OCI-LY1 (cell line): ENCODE results near the gene RC3H1.

Source experiments
- H2AFZ ChIP-seq: fragments of 200-600 bp; sonication (generic), shearing (Covaris generic); 2 replicates; pipeline ENCODE4 v1.6.0; 2014; ENCODE audit warnings: antibody characterized with exemption, mild to moderate bottlenecking, low read length
- H3F3A ChIP-seq: fragments of 200-600 bp; sonication (generic), shearing (Covaris generic); 2 replicates; pipeline ENCODE4 v1.6.0; 2014; ENCODE audit warnings: mild to moderate bottlenecking, antibody characterized with exemption, low read length, moderate library complexity; ENCODE audit not compliant: insufficient read depth
- H3K27ac ChIP-seq: fragments of 200-600 bp; sonication (generic); 2 replicates; pipeline ENCODE4 v1.5.1; 2014; ENCODE audit warnings: low read length, mixed run types, mild to moderate bottlenecking, low read depth; ENCODE audit not compliant: poor library complexity, severe bottlenecking
- H3K27me3 ChIP-seq: fragments of 200-600 bp; sonication (generic); 2 replicates; pipeline ENCODE4 v1.6.0; 2014; ENCODE audit warnings: antibody characterized with exemption, mild to moderate bottlenecking, low read length, moderate library complexity; ENCODE audit not compliant: insufficient read depth
- H3K36me3 ChIP-seq: fragments of 200-600 bp; sonication (generic); 2 replicates; pipeline ENCODE4 v1.6.1; 2014; ENCODE audit warnings: mild to moderate bottlenecking, antibody characterized with exemption, low read length, moderate library complexity, mixed read lengths; ENCODE audit not compliant: insufficient read depth
- H3K4me1 ChIP-seq: fragments of 200-600 bp; sonication (generic); 2 replicates; pipeline ENCODE4 v1.5.1; 2014; ENCODE audit warnings: mild to moderate bottlenecking, low read length, moderate library complexity; ENCODE audit not compliant: insufficient read depth, severe bottlenecking
- H3K4me2 ChIP-seq: fragments of 200-600 bp; sonication (generic), shearing (Covaris generic); 2 replicates; pipeline ENCODE4 v1.6.1; 2014; ENCODE audit warnings: low read length
- H3K4me3 ChIP-seq: fragments of 200-600 bp; sonication (generic); 2 replicates; pipeline ENCODE4 v1.5.1; 2014; ENCODE audit warnings: low read length, low read depth, mild to moderate bottlenecking, mixed read lengths; ENCODE audit not compliant: poor library complexity, severe bottlenecking
- H3K79me2 ChIP-seq: fragments of 200-600 bp; shearing (Covaris generic); 2 replicates; pipeline ENCODE4 v1.6.1; 2016; ENCODE audit warnings: mixed run types, low read length, mixed read lengths; ENCODE audit not compliant: insufficient read depth
- H3K9ac ChIP-seq: fragments of 200-600 bp; sonication (generic), shearing (Covaris generic); 2 replicates; pipeline ENCODE4 v1.6.1; 2014; ENCODE audit warnings: mild to moderate bottlenecking, low read length, mixed read lengths
- H3K9me2 ChIP-seq: fragments of 200-600 bp; sonication (generic), shearing (Covaris generic); 2 replicates; pipeline ENCODE4 v1.6.1; 2014; ENCODE audit warnings: low read depth, mild to moderate bottlenecking, low read length, mixed read lengths
- H3K9me3 ChIP-seq: fragments of 200-600 bp; shearing (Covaris generic); 2 replicates; pipeline ENCODE4 v1.6.1; 2014; ENCODE audit warnings: low read length, mixed read lengths
- H4K20me1 ChIP-seq: fragments of 200-600 bp; sonication (generic), shearing (Covaris generic); 2 replicates; pipeline ENCODE4 v1.6.0; 2016; ENCODE audit warnings: mild to moderate bottlenecking, low read length; ENCODE audit not compliant: insufficient read depth
- EZH2 ChIP-seq: fragments of 200-600 bp; sonication (generic), shearing (Covaris generic); IDR thresholded peaks from 2 replicates; pipeline ENCODE4 v1.8.0; 2017; ENCODE audit warnings: borderline replicate concordance, mixed run types, mild to moderate bottlenecking, antibody characterized with exemption, low read length, moderate library complexity, mixed read lengths
- TF ChIP-seq, protein P1 (sequence below): fragments of 200-600 bp; sonication (generic), shearing (Covaris generic); IDR thresholded peaks from 2 replicates; pipeline ENCODE4 v1.5.1; 2017; ENCODE audit warnings: mild to moderate bottlenecking, antibody characterized with exemption, low read length, moderate library complexity, mixed read lengths

The RC3H1 gene

DNA sequence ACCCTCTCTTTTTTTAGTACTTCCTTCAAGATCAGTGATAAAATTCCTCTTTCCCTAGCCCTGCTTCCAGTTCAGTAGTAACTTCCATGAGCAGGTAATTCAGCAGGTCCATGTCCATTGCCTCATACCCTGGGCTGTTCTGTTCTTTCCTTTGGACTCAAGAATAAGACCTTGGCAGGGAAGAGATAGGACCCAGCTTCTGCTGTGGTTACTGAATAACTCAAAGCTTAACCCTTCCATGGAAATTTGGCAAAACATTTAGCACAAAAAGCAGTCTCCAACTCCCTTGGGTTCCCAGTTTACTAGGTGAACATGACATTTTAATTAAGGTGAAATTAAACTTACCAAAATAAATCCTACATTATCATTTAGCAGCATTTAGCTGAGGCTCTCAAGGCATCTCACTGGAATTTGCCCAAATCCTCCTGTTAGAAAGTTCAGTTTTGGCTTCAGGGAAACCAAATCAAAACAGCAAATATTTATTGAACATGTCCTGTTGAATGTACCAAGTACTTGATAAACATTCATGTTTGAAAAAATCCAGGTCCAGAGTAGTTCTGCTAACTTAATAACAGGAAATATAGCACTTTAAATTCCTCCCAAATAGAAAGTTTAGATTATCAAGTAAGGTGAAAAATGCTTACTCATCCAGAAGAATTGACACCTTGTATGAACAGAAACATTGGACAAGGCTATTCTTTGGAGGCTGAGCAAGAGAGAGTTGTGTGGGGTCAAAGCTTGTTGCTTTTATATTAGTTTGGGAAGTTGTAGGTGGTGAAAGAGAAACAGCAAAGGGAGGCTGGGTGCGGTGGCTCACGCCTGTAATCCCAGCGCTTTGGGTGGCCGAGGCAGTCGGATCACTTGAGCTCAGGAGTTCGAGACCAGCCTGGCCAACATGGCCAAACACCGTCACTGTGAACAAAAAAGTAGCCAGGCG is 96.6 kb downstream of the RC3H1 start:
- H3K9ac ChIP-seq = no peak overlapping the region

DNA sequence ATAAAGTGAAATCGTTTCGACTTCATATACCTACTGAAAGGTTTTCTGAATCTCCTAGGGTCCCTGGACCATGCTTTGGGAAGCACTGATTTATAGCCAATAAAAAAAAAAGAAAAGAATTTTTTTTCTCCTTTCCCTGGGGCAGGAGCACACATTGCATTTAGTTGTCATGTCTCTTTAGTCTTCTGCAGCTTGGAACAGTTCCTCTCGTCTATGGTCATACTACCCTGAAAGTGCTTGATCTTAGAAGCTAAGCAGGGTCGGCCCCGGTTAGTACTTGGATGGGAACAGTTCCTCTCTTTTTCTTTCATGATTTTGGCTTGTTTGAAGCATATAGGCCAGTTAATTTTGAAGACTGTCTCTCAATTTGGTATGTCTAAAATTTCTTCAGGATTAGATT is 101.3 kb downstream of the RC3H1 start:
- Histone ChIP-seq H3K27me3 (no peaks in the 10 kb centered on the region), H2AFZ (no peak overlapping the region), H3K9me2 (no peaks in the 10 kb centered on the region), H3K79me2 (no peaks in the 10 kb centered on the region), H3K4me1 (no peaks in the 10 kb centered on the region), H3F3A (no peaks in the 10 kb centered on the region), H3K9me3 (no peaks in the 10 kb centered on the region), H3K36me3 (no peaks in the 10 kb centered on the region), H3K4me2 (no peak overlapping the region), H4K20me1 (no peaks in the 10 kb centered on the region), H3K4me3 (no peak overlapping the region), H3K27ac (no peak overlapping the region), H3K9ac (no peak overlapping the region)
- no peak for TF ChIP-seq EZH2
- TF ChIP-seq, protein P1, sequence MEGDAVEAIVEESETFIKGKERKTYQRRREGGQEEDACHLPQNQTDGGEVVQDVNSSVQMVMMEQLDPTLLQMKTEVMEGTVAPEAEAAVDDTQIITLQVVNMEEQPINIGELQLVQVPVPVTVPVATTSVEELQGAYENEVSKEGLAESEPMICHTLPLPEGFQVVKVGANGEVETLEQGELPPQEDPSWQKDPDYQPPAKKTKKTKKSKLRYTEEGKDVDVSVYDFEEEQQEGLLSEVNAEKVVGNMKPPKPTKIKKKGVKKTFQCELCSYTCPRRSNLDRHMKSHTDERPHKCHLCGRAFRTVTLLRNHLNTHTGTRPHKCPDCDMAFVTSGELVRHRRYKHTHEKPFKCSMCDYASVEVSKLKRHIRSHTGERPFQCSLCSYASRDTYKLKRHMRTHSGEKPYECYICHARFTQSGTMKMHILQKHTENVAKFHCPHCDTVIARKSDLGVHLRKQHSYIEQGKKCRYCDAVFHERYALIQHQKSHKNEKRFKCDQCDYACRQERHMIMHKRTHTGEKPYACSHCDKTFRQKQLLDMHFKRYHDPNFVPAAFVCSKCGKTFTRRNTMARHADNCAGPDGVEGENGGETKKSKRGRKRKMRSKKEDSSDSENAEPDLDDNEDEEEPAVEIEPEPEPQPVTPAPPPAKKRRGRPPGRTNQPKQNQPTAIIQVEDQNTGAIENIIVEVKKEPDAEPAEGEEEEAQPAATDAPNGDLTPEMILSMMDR = no peak

More for the DNA sequence above, 96.6 kb downstream of the RC3H1 start:
- no peak overlapping the region for H3K4me3 ChIP-seq
- no peaks in the 10 kb centered on the region for H3K4me1 ChIP-seq
- H3K79me2 ChIP-seq = no peaks in the 10 kb centered on the region
- no peak overlapping the region for H3K4me2 ChIP-seq
- H4K20me1 ChIP-seq = no peaks in the 10 kb centered on the region
- no peaks in the 10 kb centered on the region for H3F3A ChIP-seq
- no peak overlapping the region for H3K27ac ChIP-seq
- no peaks in the 10 kb centered on the region for H3K27me3 ChIP-seq
- H2AFZ ChIP-seq = no peak overlapping the region
- no peaks in the 10 kb centered on the region for H3K9me3 ChIP-seq
- H3K36me3 ChIP-seq = no peaks in the 10 kb centered on the region
- TF ChIP-seq EZH2 = no peak
- TF ChIP-seq, protein P1 = no peak
- H3K9me2 ChIP-seq = no peaks in the 10 kb centered on the region

DNA sequence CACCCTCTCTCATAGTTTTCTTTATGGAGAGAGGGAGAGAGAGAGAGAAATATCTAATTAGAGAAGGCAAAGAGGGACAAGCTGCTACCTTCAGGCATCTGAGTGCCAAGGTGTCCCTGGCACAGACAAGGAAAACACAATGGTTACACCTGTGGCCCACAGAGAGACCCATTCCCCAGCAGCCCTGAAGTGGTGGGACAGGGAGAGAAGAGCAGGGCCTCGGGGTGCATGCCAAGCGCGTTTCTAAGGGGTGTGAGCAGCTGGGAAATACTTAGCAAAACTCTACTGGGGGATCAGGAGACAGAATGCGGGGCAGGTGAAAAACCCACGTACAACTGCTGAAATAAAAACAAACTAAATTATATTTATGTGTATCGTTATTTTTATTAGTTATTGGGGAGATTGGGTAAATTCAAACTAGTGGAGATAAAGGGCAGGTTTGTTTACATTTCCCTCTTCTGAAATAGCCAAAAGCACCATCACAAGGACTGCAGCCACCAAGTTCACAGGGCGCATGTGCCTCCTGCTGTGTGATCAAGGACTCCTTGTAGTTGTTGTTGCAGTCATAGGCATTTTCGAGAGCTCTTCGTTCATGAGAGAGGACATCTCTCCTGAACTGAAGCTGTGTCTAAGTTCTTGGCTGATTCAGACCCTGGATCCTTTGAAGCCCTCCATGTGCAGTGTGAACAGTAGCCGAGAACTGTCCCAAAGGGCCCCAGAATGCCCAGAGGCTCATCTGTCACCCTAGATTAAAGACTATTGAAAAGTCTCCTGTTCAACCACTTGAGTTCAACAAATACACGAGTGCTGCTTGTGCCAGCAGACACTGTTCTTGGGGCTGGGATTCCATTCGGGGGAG is 104.3 kb downstream of the RC3H1 start:
- no peaks in the 10 kb centered on the region for H3K36me3 ChIP-seq
- H3K9me3 ChIP-seq = no peaks in the 10 kb centered on the region
- H3K27ac ChIP-seq = no peak overlapping the region
- H3K4me2 ChIP-seq = no peak overlapping the region
- no peaks in the 10 kb centered on the region for H3F3A ChIP-seq
- H3K9ac ChIP-seq = no peak overlapping the region
- H4K20me1 ChIP-seq = no peaks in the 10 kb centered on the region
- TF ChIP-seq EZH2 = no peak
- TF ChIP-seq, protein P1 = no peak
- no peaks in the 10 kb centered on the region for H3K4me1 ChIP-seq
- no peaks in the 10 kb centered on the region for H3K9me2 ChIP-seq
- no peak overlapping the region for H2AFZ ChIP-seq
- no peaks in the 10 kb centered on the region for H3K27me3 ChIP-seq
- H3K4me3 ChIP-seq = no peak overlapping the region
- no peaks in the 10 kb centered on the region for H3K79me2 ChIP-seq
